ENCODE results near the gene ARPC4.
"Not testable (repeated sequence)": the region's sequence is repeated elsewhere in the genome, so short reads cannot be mapped to it uniquely, and the experiment has no call there.

ARPC4 gene

GRCh38 chr3:9770276-9770812, 22.5 kb upstream of the ARPC4 start:
- DNase-seq (ENCODE audit: low read depth) = peak; percentile 74

DNA sequence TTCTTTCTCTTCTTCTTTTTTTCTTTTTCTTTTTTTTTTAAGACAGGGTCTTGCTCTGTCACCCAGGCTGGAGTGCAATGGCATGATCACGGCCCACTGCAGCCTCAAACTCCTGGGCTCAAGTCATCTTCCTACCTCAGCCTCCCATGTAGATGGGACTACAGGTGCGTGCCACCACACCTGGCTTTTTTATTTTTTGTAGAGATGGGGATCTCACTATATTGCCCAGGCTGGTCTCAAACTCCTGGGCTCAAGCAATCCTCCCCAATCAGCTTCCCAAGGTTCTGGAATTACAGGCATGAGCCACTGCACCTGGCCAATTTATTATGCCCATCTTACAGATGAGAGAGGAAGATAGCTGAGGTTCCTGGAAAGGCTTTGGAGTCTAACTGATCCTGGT, 21.9 kb upstream of the ARPC4 start:
- not testable (repeated sequence) for DNase-seq (ENCODE audit: low read depth)

GRCh38 chr3:9776896-9777693, 15.8 kb upstream of the ARPC4 start:
- DNase-seq (ENCODE audit: low read depth) = no peak

- no peak for DNase-seq (ENCODE audit: low read depth)
Observed at GRCh38 chr3:9777694-9778021, 15.2 kb upstream of the ARPC4 start.

- DNase-seq (ENCODE audit: low read depth) = peak; percentile 47
Observed at GRCh38 chr3:9778143-9779074, 14.5 kb upstream of the ARPC4 start.

- DNase-seq (ENCODE audit: low read depth) = no peak
Observed at GRCh38 chr3:9779075-9779593, 13.7 kb upstream of the ARPC4 start.

- DNase-seq (ENCODE audit: low read depth) = no peak
Observed at GRCh38 chr3:9779721-9780457, 13.0 kb upstream of the ARPC4 start.

- no peak for DNase-seq (ENCODE audit: low read depth)
Observed at GRCh38 chr3:9780458-9780812, 12.4 kb upstream of the ARPC4 start.

- no peak for DNase-seq (ENCODE audit: low read depth)
Observed at GRCh38 chr3:9780910-9781309, 12.0 kb upstream of the ARPC4 start.

DNA sequence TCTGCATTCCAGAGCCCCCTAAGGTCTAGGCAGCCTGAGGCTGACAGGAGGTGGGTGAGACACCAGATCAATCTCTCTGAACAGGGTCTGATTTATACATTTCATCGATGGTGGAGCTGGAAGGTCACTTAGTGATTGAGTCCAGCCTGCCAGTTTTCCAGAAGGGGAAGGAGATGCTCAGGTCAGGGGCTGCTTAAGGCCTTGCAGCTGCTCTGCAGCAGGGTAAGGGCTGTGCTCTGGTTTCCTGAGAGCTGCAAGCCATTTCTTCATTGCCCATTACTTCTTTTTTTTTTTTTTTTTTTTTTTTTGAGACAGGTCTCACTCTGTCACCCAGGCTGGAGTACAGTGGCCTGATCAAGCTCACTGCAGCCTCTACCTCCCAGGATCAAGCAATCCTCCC, 11.3 kb upstream of the ARPC4 start:
- no peak for DNase-seq (ENCODE audit: low read depth)

DNA sequence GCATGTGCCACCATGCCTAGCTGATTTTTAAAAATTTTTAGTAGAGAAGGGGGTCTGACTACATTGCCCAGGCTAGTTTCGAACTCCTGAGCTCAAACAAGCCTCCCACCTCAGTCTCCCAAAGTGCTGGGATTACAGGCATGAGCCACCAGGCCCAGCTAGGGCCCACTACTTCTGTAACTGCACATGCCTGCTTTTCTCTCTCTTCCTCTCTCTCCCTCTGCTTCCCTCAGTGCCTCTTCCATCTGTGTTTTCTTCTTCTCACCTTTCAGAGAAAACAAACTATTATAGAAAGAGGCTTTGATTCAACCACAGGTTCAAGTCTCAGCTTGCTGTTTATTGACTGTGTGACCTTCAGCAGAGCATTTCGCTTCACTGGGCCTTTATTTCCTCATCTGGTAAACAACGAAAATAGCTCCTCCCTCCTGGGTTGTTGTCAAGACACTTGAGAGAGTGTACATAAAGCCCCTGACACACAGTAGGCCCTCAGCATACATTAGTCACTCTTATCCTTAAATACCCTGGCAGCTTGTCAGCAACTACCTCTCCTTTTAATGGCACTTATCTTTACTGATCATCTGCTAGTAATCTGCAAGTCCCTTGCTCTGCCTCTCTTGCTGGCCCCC, 10.8 kb upstream of the ARPC4 start:
- DNase-seq (ENCODE audit: low read depth) = no peak

DNA sequence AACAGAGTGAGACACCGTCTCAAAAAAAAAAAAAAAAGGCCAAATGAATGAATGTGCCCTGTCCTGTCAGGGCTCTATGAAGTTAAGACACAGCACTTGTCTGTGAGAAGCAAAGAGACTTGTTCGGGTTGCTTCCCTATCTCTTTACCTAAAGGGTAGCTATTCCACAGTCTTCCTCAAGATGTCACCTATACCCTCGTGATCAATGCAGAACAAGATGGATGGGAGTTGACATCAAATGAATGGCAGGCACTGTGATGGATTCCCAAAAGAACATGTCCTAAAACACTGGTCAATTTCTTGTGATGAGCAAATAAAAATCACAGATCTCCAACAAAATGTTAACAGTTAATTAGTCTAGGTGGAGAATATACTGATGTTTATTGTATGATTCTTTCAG, 10.1 kb upstream of the ARPC4 start:
- no peak for DNase-seq (ENCODE audit: low read depth)

- DNase-seq (ENCODE audit: low read depth) = no peak
Observed at GRCh38 chr3:9783954-9784353, 8.9 kb upstream of the ARPC4 start.

DNA sequence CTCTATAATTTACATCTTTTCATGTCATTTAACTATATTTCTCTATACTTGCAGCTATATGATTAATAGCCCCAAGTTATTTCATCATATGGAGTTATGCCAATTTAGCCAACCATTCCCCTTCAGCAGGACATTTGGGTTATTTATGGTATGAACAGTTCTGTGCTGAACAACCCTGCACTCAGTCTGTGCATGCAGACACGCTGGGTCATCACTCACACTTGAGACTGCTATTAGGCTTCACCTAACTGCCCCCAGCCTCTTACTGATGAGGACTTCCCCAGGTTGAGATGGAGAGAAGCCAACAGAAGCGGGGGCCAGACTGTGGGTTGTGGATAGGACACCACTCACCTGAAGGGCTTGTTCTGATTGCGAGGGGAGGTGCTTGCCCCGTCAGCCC, 7.9 kb upstream of the ARPC4 start:
- no peak for DNase-seq (ENCODE audit: low read depth)

- DNase-seq (ENCODE audit: low read depth) = no peak
Observed at GRCh38 chr3:9785602-9786001, 7.3 kb upstream of the ARPC4 start.

DNA sequence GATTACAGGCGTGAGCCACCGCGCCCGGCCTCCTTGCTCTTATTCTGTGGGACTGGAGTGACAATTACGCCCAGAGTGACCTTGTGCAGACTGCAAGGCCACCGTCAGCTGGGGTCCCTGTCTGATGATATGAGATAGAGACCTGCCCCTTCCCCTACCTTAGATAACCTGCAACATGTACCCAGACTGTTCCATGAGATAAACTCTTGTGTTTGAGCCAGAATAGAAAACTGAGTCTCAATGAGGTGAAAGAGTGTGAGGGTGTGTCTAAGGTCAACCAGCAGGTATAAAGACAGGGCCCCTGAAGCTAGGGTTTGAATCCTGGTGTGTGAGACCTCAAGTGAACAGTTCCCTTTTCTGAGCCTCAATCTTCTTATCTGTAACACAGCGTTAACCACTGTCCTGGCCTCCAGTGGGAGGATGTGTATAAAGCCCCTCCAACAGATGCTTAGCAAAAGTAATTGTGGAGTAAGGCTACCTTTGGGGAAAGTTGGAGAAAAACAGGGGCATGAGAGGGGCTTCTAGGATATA, 6.6 kb upstream of the ARPC4 start:
- DNase-seq (ENCODE audit: low read depth) = no peak

DNA sequence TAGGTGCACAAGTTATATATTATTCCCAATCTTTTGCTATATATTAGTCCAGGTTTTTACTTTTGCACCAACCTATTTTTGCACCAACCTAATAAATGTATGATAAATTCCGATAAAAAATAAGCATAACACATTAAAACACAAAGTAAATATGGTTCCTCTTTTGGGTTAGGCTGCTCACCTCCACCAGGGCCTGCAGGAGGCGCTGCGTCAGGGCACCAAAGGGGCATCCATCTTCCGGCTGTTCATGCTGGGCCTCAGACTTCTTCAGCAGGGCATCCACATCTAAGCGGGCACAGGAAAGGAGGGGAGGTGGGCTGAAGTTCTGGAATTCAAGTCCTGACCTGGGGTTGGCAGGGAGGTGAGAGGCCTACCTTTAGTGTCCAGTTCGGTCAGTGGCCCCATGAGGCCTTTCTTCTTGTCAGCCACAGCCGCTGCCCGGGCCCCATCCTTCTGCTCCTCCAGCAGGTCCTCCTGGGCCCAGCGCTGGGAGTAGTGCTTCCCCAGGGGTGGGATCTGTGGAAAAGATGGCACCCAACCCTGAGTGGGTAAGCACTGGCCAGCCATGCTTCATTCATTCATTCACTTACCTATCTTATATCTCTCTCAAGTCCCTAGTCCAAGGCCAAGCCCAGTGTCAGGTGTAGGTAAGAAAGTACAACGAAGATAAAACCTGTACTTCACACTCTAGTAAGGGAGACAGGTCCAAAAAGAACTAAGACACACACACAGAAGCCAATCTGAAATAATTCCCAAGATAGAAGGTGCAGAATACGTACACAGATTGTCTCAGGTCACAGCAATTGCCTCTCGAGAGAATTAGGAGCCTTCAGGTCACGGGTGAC, 5.8 kb upstream of the ARPC4 start:
- DNase-seq (ENCODE audit: low read depth) = no peak

DNA sequence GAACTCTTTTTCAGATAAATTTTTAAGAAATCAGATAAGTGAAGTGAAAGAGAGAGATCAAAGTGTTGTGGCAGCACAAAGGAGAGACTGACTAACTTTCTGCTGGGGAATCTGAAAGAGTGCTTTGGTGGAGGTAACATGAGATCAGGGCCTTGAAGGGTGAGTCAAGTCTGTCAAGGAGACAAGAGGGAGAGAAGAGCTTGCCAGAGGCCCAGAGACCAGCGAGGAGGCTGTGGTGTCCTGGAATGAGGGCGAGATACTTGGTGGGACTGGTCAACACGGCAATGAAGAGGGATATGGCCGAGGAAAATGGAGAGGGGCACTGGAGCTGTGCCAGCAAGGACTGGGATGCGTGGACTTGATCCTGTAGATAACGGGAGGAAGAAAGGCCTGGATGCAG, 5.2 kb upstream of the ARPC4 start:
- DNase-seq (ENCODE audit: low read depth) = no peak

- DNase-seq (ENCODE audit: low read depth) = no peak
Observed at GRCh38 chr3:9791127-9791526, 1.8 kb upstream of the ARPC4 start.

GRCh38 chr3:9791790-9792404, 985 bp upstream of the ARPC4 start:
- no peak for DNase-seq (ENCODE audit: low read depth)
